SK-N-SH treated with all-trans-retinoic acid at 6 μM for 48 hours (cell line): ENCODE measurements around the gene KRT39.
A peak's percentile ranks its signal among the peaks of the same experiment; 100 is the strongest.

Experiments
- ATAC-seq: fragments of 200-7000 bp; cut with Tn5 transposase; 3 replicates; pipeline ENCODE4 v1.9.1; 2020; ENCODE audit warnings: mild to moderate bottlenecking, moderate library complexity
- ARNTL ChIP-seq: fragments of 450-650 bp; formaldehyde crosslinking; IDR thresholded peaks from 2 replicates; pipeline ENCODE4 v1.5.0; 2020; ENCODE audit warnings: low read depth, mild to moderate bottlenecking, moderate library complexity, borderline replicate concordance
- CSRNP3 ChIP-seq: fragments of 250-450 bp; sonication (Bioruptor Pico); IDR thresholded peaks from 2 replicates; pipeline ENCODE4 v1.5.1; 2021; ENCODE audit warnings: mild to moderate bottlenecking, moderate library complexity
- GLIS3 ChIP-seq: fragments of 250-450 bp; sonication (Bioruptor Pico); IDR thresholded peaks from 2 replicates; pipeline ENCODE4 v1.5.0; 2020; ENCODE audit warnings: mild to moderate bottlenecking, moderate library complexity
- ISL1 ChIP-seq: fragments of 250-450 bp; sonication (Bioruptor Pico); IDR thresholded peaks from 2 replicates; pipeline ENCODE4 v2.1.2; 2022; ENCODE audit warnings: mild to moderate bottlenecking, moderate library complexity
- TCF4 ChIP-seq: fragments of 250-450 bp; sonication (Bioruptor Pico); IDR thresholded peaks from 2 replicates; pipeline ENCODE4 v1.8.0; 2021; ENCODE audit warnings: mild to moderate bottlenecking, moderate library complexity, borderline replicate concordance
- TSHZ2 ChIP-seq: fragments of 250-450 bp; sonication (Bioruptor Pico); IDR thresholded peaks from 2 replicates; pipeline ENCODE4 v1.5.0; 2020; ENCODE audit warnings: mild to moderate bottlenecking, moderate library complexity
- ZFP30 ChIP-seq: fragments of 450-650 bp; formaldehyde crosslinking; IDR thresholded peaks from 2 replicates; pipeline ENCODE4 v1.5.0; 2022; ENCODE audit warnings: mild to moderate bottlenecking, moderate library complexity
- ZNF565 ChIP-seq: fragments of 450-650 bp; formaldehyde crosslinking; conservative IDR thresholded peaks from 2 replicates; pipeline ENCODE4 v1.5.0; 2020; ENCODE audit warnings: low read depth, mild to moderate bottlenecking, moderate library complexity
- ZNF70 ChIP-seq: fragments of 450-650 bp; formaldehyde crosslinking; IDR thresholded peaks from 2 replicates; pipeline ENCODE4 v1.5.0; 2020; ENCODE audit warnings: mild to moderate bottlenecking, moderate library complexity

The KRT39 gene

GRCh38 chr17:40910441-40910841 lies 56.3 kb downstream of the KRT39 start:
- peak; percentile 48 for ATAC-seq
- peak; percentile 51 for TF ChIP-seq ISL1 (CRISPR knock-in tag)
- TF ChIP-seq GLIS3: no peak

- peak; percentile 42; the same call in 2 of the 3 replicates for ATAC-seq
- TF ChIP-seq CSRNP3 (CRISPR knock-in tag) (no peak), TSHZ2 (CRISPR knock-in tag) (no peak), ZNF70 (CRISPR knock-in tag) (no peak), ISL1 (CRISPR knock-in tag) (no peak), ZFP30 (CRISPR knock-in tag) (no peak), ZNF565 (CRISPR knock-in tag) (no peak), ARNTL (no peak)
Measured at GRCh38 chr17:40909755-40910154, 57.0 kb downstream of the KRT39 start.

GRCh38 chr17:40909351-40909750 lies 57.4 kb downstream of the KRT39 start:
- TF ChIP-seq ISL1 (CRISPR knock-in tag) (0 out of 2 replicates have a peak, but pooled peaks have one; percentile 28), TCF4 (CRISPR knock-in tag) (no peak)
- TF ChIP-seq, all 23 proteins: peak for 1
- peak; percentile 97 for ATAC-seq
